ENCODE measurements around the gene PAK1. TPM values are rescaled to one million over a fixed set of nuclear protein-coding genes. Genes with fewer than 3 reads are reported as not detected.

Gene PAK1
- polyA plus RNA-seq, 1 donor (not counting 4 experiments of a cell fraction or from before 2014, with no cell fraction given): 78.2 TPM

DNA sequence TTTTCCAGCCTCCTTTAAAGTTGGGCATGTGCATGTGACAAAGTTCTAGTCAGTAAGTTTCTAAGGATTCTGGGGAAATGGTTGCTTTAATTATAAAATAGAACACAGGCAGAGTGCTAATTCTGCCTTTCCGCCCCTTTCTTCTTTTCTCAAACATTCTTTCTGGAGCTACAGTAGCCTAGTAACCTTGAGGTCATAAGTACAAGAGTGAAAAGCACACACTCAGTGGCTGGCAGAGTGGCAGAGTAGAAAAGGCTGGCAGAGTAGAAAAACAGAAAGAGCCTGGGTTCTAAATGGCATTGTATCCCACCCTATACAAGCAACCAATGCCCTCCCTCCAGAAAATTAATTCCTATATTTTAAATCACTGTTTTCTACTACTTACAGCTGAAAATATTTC, 51.2 kb downstream of the PAK1 start:
- TF ChIP-seq EZH2 (IDR thresholded peaks at IDR 0.05; ENCODE audit: low read length): no peak
- TF ChIP-seq, protein P1, sequence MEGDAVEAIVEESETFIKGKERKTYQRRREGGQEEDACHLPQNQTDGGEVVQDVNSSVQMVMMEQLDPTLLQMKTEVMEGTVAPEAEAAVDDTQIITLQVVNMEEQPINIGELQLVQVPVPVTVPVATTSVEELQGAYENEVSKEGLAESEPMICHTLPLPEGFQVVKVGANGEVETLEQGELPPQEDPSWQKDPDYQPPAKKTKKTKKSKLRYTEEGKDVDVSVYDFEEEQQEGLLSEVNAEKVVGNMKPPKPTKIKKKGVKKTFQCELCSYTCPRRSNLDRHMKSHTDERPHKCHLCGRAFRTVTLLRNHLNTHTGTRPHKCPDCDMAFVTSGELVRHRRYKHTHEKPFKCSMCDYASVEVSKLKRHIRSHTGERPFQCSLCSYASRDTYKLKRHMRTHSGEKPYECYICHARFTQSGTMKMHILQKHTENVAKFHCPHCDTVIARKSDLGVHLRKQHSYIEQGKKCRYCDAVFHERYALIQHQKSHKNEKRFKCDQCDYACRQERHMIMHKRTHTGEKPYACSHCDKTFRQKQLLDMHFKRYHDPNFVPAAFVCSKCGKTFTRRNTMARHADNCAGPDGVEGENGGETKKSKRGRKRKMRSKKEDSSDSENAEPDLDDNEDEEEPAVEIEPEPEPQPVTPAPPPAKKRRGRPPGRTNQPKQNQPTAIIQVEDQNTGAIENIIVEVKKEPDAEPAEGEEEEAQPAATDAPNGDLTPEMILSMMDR (optimal IDR thresholded peaks at IDR 0.05 in 1 of 3, IDR thresholded peaks at IDR 0.05 in 1 of 3, conservative IDR thresholded peaks at IDR 0.05 in 1 of 3; ENCODE audit: extremely low read depth in 1 of 3, insufficient read depth in 2 of 3, low read length in 3 of 3): no peak
- Histone ChIP-seq H3K27me3 (ENCODE audit: control insufficient read depth, extremely low read depth, insufficient read depth, low read length) (no peaks in the 10 kb centered on the region), H3K9me1 (ENCODE audit: control insufficient read depth, extremely low read depth, insufficient read depth, low read length) (no peaks in the 10 kb centered on the region), H3K36me3 (ENCODE audit: control insufficient read depth in 2 of 2, extremely low read depth in 1 of 2, insufficient read depth in 2 of 2, low read length in 2 of 2) (no peaks in the 10 kb centered on the region), H3K4me3 (ENCODE audit: control insufficient read depth in 2 of 3, extremely low read depth in 1 of 3, insufficient read depth in 2 of 3, low read depth in 1 of 3, low read length in 3 of 3) (no peak overlapping the region), H3K4me2 (ENCODE audit: control insufficient read depth, extremely low read depth, insufficient read depth, low read depth, low read length) (no peak overlapping the region), H2AFZ (ENCODE audit: control insufficient read depth, low read length) (no peak overlapping the region), H3K27ac (ENCODE audit: control insufficient read depth, insufficient read depth, low read length) (no peak overlapping the region), H3K9me3 (ENCODE audit: control insufficient read depth, low read depth, low read length) (no peaks in the 10 kb centered on the region), H3K9ac (ENCODE audit: control insufficient read depth, extremely low read depth, insufficient read depth, low read length) (no peak overlapping the region), H3K79me2 (ENCODE audit: control insufficient read depth, insufficient read depth, low read length) (no peaks in the 10 kb centered on the region), H4K20me1 (ENCODE audit: control insufficient read depth, extremely low read depth, insufficient read depth, low read length) (no peaks in the 10 kb centered on the region), H3K4me1 (ENCODE audit: control insufficient read depth, extremely low read depth, insufficient read depth, low read length) (no peaks in the 10 kb centered on the region)
- no peak for DNase-seq (ENCODE audit: low read depth, low spot score)
- dilution Hi-C loops (cut with MboI; ENCODE audit: extremely low pct_ligation_motif_present, low sequenced_read_pairs): no loop called here
- no peak for FAIRE-seq

DNA sequence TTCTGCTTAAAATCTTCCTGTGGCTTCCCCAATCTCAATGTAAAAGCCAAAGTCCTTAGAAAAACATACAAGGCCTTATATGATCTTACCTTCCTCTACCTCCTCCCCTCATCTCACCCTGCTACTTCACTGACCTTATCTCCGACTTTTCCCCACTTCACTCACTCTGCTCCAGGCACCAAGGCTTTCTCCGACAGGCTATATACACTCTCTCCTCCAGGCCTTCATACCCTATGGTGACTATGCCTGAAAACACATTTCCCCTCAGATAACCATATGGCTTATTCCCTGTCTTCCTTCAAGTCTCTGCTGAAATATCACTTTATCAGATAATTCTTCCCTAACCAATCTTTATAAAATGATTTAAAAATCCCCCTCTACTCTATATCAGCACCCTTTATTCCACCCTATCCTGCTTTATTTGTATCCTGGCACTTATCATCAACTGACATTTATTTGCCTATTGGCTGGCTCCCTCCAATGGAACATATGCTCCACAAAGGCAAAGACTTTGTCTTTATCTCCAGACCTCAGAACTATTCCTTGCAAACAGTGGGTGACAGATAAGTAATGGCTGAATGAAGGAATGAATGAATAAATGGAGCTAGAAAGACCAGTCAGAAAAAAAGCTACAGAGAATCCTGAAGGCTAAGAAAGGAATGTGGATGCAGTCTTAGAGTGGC, 52.7 kb downstream of the PAK1 start:
- Histone ChIP-seq H3K4me3 (ENCODE audit: control insufficient read depth in 2 of 3, extremely low read depth in 1 of 3, insufficient read depth in 2 of 3, low read depth in 1 of 3, low read length in 3 of 3) (no peak overlapping the region), H3K79me2 (ENCODE audit: control insufficient read depth, insufficient read depth, low read length) (no peaks in the 10 kb centered on the region), H3K36me3 (ENCODE audit: control insufficient read depth in 2 of 2, extremely low read depth in 1 of 2, insufficient read depth in 2 of 2, low read length in 2 of 2) (no peaks in the 10 kb centered on the region), H3K9ac (ENCODE audit: control insufficient read depth, extremely low read depth, insufficient read depth, low read length) (no peak overlapping the region), H3K9me3 (ENCODE audit: control insufficient read depth, low read depth, low read length) (no peaks in the 10 kb centered on the region), H2AFZ (ENCODE audit: control insufficient read depth, low read length) (no peak overlapping the region), H3K9me1 (ENCODE audit: control insufficient read depth, extremely low read depth, insufficient read depth, low read length) (no peaks in the 10 kb centered on the region), H3K4me2 (ENCODE audit: control insufficient read depth, extremely low read depth, insufficient read depth, low read depth, low read length) (no peak overlapping the region), H3K27me3 (ENCODE audit: control insufficient read depth, extremely low read depth, insufficient read depth, low read length) (no peaks in the 10 kb centered on the region), H3K4me1 (ENCODE audit: control insufficient read depth, extremely low read depth, insufficient read depth, low read length) (no peaks in the 10 kb centered on the region), H4K20me1 (ENCODE audit: control insufficient read depth, extremely low read depth, insufficient read depth, low read length) (no peaks in the 10 kb centered on the region), H3K27ac (ENCODE audit: control insufficient read depth, insufficient read depth, low read length) (no peak overlapping the region)
- TF ChIP-seq EZH2 (IDR thresholded peaks at IDR 0.05; ENCODE audit: low read length): no peak
- TF ChIP-seq, protein P1 (optimal IDR thresholded peaks at IDR 0.05 in 1 of 3, IDR thresholded peaks at IDR 0.05 in 1 of 3, conservative IDR thresholded peaks at IDR 0.05 in 1 of 3; ENCODE audit: extremely low read depth in 1 of 3, insufficient read depth in 2 of 3, low read length in 3 of 3): no peak
- no peak for FAIRE-seq
- DNase-seq (ENCODE audit: low read depth, low spot score): no peak
- dilution Hi-C loops (cut with MboI; ENCODE audit: extremely low pct_ligation_motif_present, low sequenced_read_pairs): no loop called here
